ENCODE data around the gene RGS2.

The RGS2 gene, protein sequence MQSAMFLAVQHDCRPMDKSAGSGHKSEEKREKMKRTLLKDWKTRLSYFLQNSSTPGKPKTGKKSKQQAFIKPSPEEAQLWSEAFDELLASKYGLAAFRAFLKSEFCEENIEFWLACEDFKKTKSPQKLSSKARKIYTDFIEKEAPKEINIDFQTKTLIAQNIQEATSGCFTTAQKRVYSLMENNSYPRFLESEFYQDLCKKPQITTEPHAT

DNA sequence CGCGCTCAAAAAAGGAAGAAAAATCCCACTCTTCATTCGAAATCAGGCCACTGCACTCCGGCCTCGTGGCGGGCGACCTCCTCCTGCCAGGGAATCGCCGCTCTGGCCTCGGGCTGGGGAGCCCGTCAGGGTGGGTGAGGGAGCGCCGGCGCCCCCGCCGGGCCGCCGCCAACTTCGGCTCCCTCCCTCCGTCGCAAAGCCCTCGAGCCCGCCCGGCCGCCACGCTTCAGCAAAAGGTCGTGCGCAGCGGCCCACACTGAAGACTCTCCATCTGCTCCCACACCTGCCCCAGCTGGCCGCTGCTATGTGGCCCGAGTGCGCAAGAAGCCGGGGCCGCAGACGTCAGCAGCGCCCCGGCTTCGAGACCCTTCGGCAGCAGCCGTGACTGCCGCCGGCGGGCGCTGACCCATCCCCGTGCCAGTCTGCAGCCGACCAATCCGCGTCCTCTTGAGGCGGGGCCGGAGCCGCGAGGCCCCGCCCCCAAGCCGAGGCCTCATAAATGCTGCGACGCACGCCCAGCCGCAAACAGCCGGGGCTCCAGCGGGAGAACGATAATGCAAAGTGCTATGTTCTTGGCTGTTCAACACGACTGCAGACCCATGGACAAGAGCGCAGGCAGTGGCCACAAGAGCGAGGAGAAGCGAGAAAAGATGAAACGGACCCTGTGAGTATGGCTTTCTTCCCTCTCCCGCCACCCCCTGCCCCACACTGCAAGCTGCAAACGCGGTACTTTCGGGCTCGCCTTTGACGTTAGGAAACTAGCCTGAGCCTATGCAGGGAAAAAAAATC lies at the start of gene RGS2:
Gene RGS2 (plus strand): TSS at position 522 of the 789 bp plus-strand sequence. CDS start 33 bp downstream, at position 555.
- DNase-seq, result peak; percentile 89

DNA sequence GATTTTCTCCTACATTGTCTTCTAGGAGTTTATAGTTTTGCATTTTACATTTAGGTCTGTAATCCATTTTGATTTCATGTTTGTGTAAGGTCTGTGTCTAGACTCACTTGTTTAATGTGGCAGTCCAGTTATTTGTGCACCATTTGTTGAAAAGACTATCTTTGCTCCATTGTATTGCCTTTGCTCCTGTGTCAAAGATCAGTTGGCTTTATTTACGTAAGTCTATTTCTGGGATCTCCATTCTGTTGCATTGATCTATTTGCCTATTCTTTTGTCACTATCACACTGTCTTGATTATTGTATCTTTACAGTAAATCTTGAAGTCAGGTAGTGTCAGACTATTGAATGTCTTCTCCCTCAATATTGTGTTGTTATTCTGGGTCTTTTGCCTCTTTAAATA lies 49.7 kb upstream of the RGS2 start:
- no peak for DNase-seq

DNA sequence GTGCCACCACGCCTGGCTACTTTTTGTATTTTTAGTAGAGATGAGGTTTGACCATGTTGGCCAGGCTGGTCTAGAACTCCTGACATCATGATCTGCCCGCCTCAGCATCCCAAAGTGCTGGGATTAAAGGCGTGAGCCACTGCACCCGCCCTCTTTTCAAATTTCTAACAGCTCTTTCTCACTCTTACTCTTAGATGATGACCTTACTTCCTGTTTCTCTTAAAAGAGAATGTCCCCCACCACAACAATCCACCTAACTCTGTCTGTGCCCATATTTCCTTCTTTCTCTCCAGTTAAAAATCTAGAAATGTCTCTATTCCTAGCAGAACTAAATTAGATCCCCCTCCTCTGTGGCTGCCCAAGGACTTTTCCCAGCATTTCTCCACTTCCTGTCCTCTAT lies 46.6 kb upstream of the RGS2 start:
- DNase-seq, result no peak

DNA sequence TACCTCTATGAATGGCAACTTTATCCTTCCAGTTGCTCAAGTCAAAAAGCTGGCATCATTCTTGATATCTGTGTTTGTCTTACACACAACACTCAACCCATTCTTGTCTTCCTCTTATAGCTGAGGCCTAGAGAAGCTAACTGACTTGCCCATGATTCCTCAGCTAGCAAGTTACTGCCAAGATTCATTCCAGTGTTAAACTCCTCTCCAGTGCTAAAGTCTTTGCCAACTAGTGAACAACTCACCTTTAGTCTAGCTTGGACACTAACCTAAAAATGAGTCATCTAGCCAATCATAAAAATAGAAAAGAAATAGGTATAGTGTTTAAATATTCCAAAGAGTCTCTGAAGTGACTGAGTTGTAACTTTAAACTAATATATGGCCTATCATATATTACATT lies 45.6 kb upstream of the RGS2 start:
- DNase-seq, result peak; percentile 27

DNA sequence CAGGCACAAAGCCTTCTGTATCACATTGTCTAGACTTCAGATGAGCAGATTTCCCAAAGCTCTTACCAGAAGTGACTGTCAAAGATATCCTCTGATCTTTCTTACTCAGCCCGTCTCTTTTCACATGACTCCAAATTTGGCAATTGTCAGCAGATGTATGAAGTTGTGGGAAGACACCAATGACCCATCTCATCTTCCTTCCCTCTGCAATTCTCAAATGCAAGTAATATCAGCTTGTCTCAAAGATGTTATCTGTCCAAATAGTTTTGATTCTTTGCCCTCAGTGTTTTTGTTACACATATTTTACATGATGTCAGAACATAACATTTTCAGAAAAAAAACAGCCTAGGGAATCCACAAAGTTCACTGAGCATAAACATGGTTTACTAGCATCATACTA lies 45.1 kb upstream of the RGS2 start:
- DNase-seq, result peak; percentile 74

DNA sequence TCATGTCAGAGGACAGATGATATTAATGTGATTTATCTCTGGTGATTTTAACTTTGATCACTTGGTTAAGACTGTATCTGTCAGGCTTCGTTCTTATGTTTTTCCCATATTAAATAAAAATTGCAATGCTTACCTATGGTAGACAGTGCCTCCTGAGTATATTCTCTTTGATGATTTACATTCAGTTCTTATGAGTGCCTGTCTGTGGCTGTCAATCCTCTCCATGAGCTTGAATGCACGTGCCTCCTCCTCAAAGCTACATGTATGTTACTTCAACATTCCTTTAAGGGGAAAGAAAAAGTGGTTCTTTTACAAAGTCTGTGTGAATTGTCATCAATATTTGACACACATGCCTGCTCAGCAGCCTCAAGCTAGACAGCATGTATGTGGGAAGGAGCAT lies 44.2 kb upstream of the RGS2 start:
- no peak for DNase-seq

DNA sequence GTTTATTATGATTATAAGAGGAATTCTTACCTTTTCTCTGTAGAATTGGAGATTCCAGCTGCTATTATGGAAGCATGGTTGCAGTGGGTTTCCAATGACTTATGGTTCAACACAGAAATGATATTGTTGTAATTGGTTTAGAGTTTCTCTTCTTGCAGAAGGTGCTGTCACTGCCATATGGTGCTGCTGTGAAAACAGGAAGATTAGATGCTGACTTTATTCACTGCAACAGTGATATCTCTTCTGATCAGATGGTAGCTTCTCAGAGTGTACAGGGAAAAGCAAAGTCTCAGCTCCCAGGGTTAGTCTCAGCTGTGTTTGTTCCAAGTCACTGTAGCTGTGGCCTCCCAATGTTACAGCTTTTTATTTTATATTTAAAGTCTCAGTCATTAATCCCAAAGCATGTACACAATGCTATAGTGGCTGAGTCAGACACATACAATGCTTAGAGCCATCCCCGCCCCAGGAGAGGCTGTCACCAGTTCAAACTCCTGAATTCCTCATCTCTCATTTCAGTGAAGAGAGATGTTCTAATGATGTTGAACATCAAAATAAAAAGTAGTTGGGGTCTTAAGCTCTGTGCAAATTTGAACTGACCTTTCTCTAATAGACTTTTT lies 42.7 kb upstream of the RGS2 start:
- DNase-seq, result peak; percentile 57

DNA sequence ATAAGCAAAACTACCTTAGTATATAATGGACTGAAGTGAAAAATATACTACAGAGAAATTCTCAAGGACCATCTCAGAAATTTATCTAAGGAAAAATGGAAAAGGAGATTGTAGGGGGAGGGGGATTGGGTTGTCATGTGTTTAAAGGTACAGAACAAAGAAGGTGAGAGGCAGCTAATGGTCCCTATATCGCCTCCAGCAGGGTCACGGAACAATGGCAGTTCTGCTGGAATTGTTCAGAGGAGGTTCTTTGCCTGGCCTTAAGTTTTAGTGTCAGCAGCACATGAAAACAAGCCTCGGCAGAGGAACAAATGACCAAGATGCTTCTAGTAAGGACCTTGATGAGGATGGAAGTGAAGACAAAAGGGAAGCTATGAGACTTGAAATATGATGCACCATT lies 42.0 kb upstream of the RGS2 start:
- DNase-seq, result no peak

DNA sequence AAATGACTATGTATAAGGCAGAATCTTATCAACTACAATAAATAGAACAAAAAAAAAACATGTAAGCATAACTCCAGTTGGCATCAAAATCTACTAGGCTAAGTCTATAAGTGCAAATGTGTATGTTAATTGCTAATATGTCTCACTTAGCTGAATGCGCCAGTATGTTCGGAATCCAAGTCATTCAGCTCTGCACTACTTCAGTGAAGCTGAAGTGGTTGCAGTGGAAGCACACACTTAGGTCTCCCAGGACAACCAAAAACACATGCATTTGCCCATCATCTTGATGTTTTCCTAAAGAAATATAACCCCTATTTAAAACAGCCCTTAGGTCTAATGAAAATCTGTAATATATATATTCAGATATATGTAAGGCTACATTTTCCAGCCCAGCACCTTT lies 41.0 kb upstream of the RGS2 start:
- no peak for DNase-seq

DNA sequence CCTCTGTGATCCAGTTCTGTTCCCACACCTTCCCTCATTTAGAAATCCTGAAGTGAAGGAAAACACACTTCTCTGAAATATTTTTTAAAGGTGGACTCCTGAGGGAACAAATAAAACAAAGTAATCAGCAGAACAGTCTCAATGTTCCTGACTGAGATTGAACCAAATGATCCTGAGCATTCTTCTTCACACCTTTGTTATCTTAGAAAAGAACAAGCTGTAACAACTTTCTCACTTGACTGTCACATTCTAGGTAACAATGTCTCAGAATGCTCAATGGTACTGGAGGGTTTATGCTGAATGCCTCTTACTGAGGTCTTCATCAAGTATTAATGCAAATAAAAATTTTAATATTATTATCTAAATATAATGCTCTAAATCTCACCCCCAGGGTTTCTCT lies 40.4 kb upstream of the RGS2 start:
- DNase-seq, result no peak

DNA sequence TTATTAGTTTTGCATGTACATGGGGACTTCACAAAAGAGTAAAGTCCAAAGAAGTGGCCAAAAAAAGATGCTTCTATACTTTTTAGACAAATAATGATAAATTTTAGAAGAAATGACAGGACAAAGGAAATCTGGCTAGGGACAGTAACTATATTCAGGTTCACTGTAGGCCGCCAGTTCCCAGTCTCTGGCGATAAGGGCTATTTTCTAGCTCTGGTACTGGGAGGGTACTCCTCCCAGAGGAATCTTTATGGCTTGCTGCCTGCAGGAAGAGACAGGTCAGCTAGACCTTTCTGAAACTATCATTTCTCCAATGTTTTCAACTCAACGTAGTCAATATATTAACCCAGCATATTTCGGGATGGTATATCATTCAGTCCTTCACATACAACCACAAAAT lies 37.5 kb upstream of the RGS2 start:
- DNase-seq, result no peak

DNA sequence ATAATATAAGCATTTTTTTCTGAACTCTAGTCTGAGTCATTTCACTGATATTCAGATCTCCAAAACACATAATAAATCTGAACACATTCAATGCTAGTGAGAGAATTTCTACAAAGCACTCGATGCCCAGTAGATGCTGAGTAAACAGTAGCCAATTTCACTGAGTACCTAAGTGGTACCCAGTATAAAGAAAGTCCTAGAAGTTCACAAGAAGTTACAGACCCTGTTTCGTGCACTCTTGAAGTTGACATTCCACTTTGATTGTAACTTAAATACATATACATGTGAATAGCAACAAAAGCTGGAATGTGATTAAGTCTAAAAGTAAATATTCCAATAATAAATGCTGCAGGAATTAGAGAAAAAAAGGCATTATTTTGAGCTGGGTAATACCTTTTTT lies 33.2 kb upstream of the RGS2 start:
- DNase-seq, result no peak

DNA sequence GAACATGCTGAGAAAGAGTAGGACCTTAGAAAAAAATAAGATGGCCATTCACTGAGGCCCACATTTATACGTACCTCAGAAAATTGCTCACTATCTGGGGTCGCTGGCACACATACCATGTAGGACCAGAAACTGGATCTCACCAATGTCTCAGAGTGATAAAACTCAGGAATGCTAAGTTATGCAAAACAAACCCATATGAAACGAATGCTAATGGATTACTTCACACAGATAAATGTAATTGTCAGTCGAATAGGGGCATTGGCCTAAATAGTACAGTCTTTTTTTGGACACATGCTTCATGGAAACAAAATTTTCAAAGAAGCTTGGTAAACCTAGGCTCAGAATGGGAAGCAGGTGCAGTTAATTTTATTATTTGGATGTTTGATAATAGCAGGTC lies 32.6 kb upstream of the RGS2 start:
- DNase-seq, result no peak

DNA sequence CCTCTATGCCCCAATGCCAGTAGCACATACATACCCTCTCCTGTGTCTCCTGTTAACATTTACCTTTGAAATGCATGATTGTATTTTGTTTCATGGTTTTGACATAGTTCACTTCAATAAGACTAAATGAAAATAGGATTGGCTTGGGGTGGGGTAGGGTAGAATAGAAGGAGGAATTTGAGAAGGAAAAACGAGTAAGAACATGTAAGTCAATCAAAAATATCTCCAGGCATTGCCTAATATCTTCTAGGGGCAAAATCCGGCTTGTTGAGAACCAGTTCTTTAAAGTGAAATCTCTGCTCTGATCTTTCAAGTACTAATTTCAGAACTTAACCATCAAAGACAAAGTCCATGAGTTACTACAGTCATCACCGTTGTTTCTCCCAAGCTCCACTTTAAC lies 31.8 kb upstream of the RGS2 start:
- no peak for DNase-seq

DNA sequence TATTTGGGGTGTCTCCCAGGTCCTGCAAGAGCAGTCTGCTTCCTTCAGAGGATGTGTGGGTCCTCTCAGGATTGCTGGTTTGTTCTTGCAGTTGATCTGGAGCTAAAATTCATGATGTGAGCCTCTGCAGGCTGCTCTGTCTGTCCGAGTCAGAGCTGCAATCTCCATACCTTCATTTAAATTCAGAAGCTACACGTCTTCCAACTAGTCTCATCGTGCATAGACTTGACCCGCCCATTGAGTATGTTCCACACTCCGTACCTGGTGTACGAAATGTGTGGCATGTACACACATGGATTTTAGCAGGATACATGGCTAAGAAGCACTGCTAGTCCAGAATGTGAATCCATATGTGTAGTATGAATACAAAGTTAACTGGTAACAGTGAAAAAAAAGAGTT lies 25.0 kb upstream of the RGS2 start:
- no peak for DNase-seq

DNA sequence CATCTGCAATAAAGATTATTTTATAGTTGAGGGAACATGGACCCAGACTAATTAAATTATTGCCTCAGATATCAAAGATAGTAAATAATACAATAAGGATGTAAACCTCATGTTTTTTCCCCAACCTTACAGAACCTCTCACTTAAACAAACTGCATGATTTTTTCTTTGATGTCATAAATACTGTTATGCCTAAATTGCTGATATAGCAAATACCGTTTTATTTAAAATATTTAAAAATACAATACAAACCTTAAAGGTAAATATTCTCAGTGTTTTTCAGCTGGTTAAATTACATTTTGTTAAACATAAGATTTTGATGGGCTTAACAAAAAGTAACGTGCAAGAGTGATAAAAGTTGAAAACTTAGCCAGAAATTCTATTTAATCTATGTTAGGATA lies 24.4 kb upstream of the RGS2 start:
- DNase-seq, result no peak

DNA sequence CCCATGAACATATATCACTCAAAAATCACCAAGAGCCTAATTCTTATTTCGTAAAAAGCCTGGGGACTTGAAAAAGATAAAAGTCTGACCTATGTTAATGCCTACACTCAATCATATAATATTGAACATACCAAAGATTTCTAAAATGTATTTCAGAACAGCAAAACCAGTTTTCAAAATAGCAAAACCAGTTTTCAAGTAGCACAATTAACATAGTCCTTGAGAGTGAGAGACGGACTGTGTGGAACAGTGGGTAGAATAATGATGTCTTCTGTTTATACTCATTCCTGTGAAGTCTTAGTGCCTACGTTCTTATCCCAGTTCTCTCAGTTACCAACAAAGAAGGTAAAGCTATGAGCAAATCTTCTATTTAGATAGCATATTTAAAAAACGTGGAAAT lies 22.3 kb upstream of the RGS2 start:
- no peak for DNase-seq

DNA sequence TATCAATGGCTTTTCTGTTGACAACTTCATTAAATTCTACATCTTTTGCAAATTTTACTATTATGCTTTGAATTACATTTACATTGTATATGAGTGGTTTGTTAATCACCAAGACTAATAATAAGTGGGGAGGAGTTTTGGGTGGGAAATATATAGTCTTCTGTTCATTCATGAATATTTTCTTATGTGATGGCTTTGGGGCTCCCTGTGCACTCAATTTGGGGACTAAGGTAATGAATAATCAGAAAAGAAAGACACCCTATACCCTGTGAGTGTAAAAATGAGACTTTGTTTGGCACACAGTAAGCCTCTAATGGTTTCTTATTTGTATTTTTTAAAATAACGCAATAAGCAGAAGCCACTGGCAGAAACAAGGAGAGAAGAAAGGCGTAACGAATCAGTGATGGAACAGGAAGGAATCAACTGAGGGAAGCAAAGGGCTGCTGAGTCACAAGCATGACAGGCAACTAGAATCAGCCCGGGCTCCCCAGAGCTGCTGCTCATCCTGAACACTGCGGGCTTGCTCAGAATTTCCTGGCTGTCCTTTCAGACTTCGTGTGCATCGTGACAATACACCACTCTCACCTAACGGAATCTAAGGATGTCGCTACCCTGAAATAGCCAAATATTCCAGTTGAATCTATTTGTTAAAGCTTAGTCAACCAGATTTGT lies 20.8 kb upstream of the RGS2 start:
- DNase-seq, result peak; percentile 86

DNA sequence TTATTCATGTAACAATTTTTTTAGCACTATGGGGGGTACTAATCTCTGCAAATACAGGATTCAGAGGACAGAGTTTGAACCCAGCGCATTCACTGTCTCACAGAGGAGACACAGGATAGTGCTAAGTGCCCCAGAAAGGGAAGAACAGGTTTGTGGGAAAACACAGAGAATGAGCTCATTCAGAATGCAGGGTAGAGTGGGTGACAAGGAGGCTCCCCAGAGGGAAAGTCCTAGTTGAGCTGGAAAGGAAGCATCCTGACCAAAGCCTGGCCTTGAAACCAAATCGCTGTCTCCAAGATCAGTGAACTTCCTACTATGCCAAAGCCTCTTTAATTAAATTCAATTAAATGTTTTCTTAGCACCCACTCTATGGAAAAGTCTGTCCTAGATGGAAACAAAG lies 19.0 kb upstream of the RGS2 start:
- DNase-seq, result no peak

DNA sequence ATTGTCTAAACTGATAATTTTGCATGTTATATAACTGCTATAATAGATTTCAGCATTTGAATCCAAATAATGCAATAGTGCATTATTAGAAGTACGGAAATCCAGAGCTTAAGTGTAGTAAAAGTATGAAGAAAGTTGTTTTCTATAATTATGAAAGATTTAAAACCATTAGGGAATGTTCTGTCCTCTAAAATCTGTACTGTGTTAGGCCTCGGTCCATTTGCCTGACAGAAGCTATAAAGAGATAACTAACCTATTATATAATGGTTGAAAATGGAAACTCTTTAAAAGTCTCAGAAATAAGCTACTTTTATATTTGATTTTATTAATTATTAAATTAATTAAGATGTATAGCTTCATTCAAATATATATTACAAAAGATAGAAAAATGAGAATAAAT lies 16.2 kb upstream of the RGS2 start:
- no peak for DNase-seq

DNA sequence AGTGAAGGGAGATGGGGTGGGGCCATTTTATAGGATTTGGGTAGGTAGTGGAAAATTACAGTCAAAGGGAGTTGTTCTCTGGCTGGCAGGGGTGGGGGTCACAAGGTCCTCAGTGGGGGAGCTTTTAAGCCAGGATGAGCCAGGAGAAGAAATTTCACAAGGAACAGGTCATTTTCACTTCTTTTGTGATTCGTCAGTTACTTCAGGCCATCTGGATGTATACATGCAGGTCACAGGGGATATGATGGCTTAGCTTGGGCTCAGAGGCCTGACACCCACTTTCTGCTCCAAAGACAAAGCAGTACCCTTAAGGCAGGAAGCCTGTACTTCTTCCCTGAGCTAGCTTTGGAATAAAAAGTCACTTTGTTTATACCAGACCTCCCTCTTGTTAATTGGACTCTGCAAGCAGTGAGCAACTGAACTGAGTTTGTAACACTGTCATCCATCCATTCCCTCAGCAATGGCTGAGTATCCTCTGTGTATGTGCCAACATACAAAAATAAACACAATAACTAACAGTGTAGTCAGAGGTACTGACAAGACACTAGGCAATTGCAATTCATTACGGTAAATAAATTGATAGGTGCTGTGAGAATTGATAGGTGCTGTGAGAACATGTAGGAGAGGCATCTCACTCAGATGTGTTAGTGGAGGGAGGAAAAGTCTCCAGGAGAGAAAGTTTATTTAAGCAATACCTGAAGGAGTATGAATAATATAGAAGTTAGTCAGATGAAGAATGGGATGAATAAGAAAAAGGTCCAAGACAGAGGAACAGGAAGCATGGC lies 14.7 kb upstream of the RGS2 start:
- DNase-seq, result no peak

DNA sequence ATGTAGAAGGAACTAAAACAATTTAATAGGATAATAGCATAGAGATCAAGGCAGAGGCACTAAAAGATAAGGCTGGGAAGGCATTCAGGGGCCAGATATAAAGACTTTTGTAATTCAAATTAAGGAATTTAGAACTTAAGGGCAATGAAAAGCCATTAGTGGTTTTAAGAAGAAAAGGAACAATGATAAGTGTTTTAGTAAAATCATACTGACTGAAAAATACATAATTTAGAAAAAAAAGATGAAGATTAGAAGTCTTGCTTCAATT lies 14.1 kb upstream of the RGS2 start:
- no peak for DNase-seq

DNA sequence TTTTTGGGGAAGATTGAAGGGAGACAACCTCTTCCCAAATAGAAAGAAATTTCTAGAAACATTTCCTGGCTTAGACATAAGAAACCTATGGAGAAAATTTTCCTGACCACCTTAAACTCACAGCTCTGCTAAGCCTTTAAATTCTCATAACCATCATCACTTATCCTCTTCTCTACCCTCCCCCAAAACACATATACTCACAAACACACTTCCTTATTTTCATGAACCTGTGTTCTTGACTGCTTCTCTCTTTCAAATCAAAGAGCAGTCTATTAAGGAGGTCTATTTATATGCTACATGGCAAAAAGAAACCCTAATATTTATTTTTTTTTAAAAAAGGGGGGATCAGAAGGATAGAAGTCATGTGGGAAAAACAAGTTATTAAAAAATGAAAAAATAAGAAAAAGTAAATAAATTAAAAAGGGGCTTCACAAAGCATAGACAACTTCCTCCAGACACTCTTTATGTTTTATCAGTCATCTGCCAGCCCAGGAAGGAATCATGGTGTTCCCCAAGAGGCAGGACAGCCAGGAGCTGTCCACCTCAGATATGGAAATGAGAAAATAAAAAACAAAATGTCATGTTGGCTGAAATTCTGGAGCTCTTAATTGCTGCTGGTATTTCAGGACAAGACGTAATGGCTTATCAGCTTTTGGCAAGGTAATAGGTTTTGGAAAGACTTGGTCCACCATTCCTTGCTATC lies 12.8 kb upstream of the RGS2 start:
- DNase-seq, result no peak

All from fibroblast of upper back skin (primary cell).